DND-41 (cell line): ENCODE results near the gene TUBAL3.

Experiments used
- ATAC-seq: fragments of 200-7000 bp; cut with Tn5 transposase; 3 replicates; pipeline ENCODE4 v1.9.1; 2021; ENCODE audit warnings: low read depth; ENCODE audit not compliant: insufficient read depth
- DNase-seq: peaks from one replicate; pipeline ENCODE4 v3.0.0-alpha.2; 2020
- H2AFZ ChIP-seq: 2 replicates; pipeline ENCODE4 v1.6.0; 2012; ENCODE audit warnings: low read depth, low read length
- H3K27ac ChIP-seq: 2 replicates; pipeline ENCODE4 v1.5.1; 2012; ENCODE audit warnings: low read length, inconsistent platforms
- H3K27me3 ChIP-seq: fragments of 200-600 bp; sonication (generic); 2 replicates; pipeline ENCODE4 v1.6.0; 2012; ENCODE audit warnings: low read length, mild to moderate bottlenecking, inconsistent platforms; ENCODE audit not compliant: insufficient read depth, poor library complexity
- H3K36me3 ChIP-seq: 2 replicates; pipeline ENCODE4 v1.5.1; 2012; ENCODE audit warnings: low read length, inconsistent platforms; ENCODE audit not compliant: insufficient read depth
- H3K4me1 ChIP-seq: 2 replicates; pipeline ENCODE4 v1.5.1; 2012; ENCODE audit warnings: mild to moderate bottlenecking, low read length; ENCODE audit not compliant: insufficient read depth
- H3K4me2 ChIP-seq: 2 replicates; pipeline ENCODE4 v1.6.0; 2012; ENCODE audit warnings: mild to moderate bottlenecking, moderate library complexity, low read length, inconsistent platforms; ENCODE audit not compliant: insufficient read depth
- H3K4me3 ChIP-seq, 2 experiments: fragments of 200-600 bp in 1 of 2; shearing (Covaris generic) in 1 of 2; 2 replicates each; pipeline ENCODE4 v1.5.1; 2012 to 2016; ENCODE audit warnings: inconsistent platforms in 2 of 2, low read length in 2 of 2, mild to moderate bottlenecking in 2 of 2, low read depth in 1 of 2, moderate library complexity in 1 of 2
- H3K79me2 ChIP-seq: 2 replicates; pipeline ENCODE4 v1.6.0; 2012; ENCODE audit warnings: low read length, inconsistent platforms; ENCODE audit not compliant: insufficient read depth
- H3K9ac ChIP-seq: 2 replicates; pipeline ENCODE4 v1.6.0; 2012; ENCODE audit warnings: low read depth, mild to moderate bottlenecking, inconsistent platforms, low read length, moderate library complexity
- H3K9me3 ChIP-seq: 2 replicates; pipeline ENCODE4 v1.5.1; 2012; ENCODE audit warnings: low read length, moderate library complexity, mild to moderate bottlenecking, inconsistent platforms; ENCODE audit not compliant: insufficient read depth, severe bottlenecking
- H4K20me1 ChIP-seq: 2 replicates; pipeline ENCODE4 v1.6.0; 2012; ENCODE audit warnings: low read length; ENCODE audit not compliant: insufficient read depth
- EZH2 ChIP-seq: IDR thresholded peaks from 3 replicates; pipeline ENCODE4 v1.6.1; 2012; ENCODE audit warnings: borderline replicate concordance, low read depth, mild to moderate bottlenecking, moderate library complexity, low read length, inconsistent platforms; ENCODE audit not compliant: severe bottlenecking
- TF ChIP-seq, protein P1 (sequence below): IDR thresholded peaks from 2 replicates; pipeline ENCODE4 v1.5.1; 2012; ENCODE audit warnings: borderline replicate concordance, low read length, moderate library complexity, mild to moderate bottlenecking; ENCODE audit not compliant: poor library complexity, severe bottlenecking; ENCODE audit errors: extremely low read depth

The TUBAL3 gene

DNA sequence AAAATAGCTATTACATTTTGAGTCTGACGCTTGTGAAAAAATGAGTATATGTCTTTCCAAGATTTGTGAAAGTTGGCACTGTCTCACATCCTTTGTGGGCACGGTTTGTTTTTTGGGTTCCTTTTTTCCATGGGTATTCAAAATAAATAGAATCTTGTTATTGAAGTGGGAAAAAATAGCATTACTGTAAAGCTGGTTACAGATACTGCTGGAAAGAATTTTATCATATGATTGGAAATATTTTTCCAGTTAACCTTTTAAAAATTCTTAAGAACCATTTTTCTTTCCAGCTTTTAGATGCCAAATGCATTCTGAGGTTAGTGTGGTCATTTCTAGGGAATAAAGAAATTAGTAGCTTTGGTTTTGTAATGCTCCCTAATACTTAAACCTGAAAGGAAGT is 19.1 kb upstream of the TUBAL3 start:
- H3K36me3 ChIP-seq = peaks cover 17% of the 10 kb centered on the region
- ATAC-seq (no peak), DNase-seq (no peak)
- peaks cover 43% of the 10 kb centered on the region; the same call in 1 of the 2 replicates for H4K20me1 ChIP-seq
- H3K4me2 ChIP-seq = no peak overlapping the region
- no peak overlapping the region for H3K27ac ChIP-seq
- peaks cover 91% of the 10 kb centered on the region for H3K79me2 ChIP-seq
- TF ChIP-seq, protein P1, sequence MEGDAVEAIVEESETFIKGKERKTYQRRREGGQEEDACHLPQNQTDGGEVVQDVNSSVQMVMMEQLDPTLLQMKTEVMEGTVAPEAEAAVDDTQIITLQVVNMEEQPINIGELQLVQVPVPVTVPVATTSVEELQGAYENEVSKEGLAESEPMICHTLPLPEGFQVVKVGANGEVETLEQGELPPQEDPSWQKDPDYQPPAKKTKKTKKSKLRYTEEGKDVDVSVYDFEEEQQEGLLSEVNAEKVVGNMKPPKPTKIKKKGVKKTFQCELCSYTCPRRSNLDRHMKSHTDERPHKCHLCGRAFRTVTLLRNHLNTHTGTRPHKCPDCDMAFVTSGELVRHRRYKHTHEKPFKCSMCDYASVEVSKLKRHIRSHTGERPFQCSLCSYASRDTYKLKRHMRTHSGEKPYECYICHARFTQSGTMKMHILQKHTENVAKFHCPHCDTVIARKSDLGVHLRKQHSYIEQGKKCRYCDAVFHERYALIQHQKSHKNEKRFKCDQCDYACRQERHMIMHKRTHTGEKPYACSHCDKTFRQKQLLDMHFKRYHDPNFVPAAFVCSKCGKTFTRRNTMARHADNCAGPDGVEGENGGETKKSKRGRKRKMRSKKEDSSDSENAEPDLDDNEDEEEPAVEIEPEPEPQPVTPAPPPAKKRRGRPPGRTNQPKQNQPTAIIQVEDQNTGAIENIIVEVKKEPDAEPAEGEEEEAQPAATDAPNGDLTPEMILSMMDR = no peak
- TF ChIP-seq EZH2 = no peak
- peaks cover 3% of the 10 kb centered on the region for H3K9me3 ChIP-seq
- no peak overlapping the region for H2AFZ ChIP-seq
- H3K4me1 ChIP-seq = no peaks in the 10 kb centered on the region; the same call in 1 of the 2 replicates
- no peak overlapping the region for H3K9ac ChIP-seq
- H3K27me3 ChIP-seq = no peaks in the 10 kb centered on the region
- H3K4me3 ChIP-seq = no peak overlapping the region

DNA sequence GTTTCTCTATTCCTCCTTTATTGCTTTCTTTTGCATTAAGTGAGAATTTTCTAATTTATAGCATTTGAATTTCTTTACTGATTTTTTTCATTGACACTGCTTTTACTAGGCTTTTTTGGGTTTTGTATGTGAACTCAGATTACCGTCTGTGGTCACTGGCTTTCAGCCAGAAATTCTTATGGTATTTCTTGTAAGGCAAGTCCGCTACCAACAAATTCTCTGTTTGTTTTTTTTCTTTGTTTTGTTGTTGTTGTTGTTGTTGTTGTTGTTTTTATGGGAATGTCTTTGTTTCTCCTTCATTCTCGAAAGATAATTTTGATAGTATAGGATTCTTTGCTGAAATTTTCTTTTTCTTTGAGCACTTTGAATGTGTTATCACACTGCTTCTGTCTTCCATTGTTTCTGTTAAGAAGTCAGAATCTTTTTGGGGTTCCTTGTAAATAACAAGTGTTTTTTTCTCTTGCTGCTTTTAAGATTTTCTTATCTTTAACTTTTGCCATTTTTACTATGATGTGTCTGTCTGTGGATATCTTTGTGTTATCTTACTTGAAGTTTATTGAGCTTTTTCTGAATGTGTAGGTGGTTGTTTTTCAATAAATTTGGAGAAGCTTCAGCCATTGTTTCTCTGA is 15.0 kb upstream of the TUBAL3 start:
- DNase-seq (no peak), ATAC-seq (no peak)
- Histone ChIP-seq H4K20me1 (peaks cover 27% of the 10 kb centered on the region), H3K36me3 (peaks cover 10% of the 10 kb centered on the region), H3K27me3 (no peaks in the 10 kb centered on the region), H3K4me2 (no peak overlapping the region), H3K4me3 (no peak overlapping the region), H3K9me3 (peaks cover 8% of the 10 kb centered on the region), H3K4me1 (peaks cover 12% of the 10 kb centered on the region), H2AFZ (no peak overlapping the region), H3K9ac (no peak overlapping the region), H3K27ac (no peak overlapping the region), H3K79me2 (peaks cover 100% of the 10 kb centered on the region)
- no peak for TF ChIP-seq EZH2
- TF ChIP-seq, protein P1 = no peak

DNA sequence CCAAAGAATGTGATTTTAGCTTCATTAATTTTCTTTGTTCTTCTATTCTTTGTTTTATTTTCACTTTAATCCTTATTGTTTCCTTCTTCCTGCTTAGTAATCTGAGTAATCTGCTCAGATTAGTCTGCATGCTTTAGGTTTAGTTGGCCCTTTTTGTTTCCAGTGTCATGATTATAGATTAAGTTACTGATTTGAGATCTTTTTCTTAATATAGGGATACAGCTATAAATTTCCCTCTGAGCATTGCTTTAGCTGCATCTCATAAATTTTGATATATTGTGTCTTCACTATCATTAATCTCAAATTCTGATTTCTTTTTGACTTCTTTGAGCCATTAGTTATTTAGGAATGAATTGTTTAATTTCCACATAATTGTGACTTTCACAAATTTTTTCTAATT is 14.0 kb upstream of the TUBAL3 start:
- no peak overlapping the region for H3K4me2 ChIP-seq
- no peak overlapping the region for H3K9ac ChIP-seq
- ATAC-seq (no peak), DNase-seq (no peak)
- H3K4me3 ChIP-seq = no peak overlapping the region
- TF ChIP-seq, protein P1 = no peak
- H3K27me3 ChIP-seq = no peaks in the 10 kb centered on the region
- peaks cover 22% of the 10 kb centered on the region for H3K4me1 ChIP-seq
- peaks cover 8% of the 10 kb centered on the region for H3K9me3 ChIP-seq
- no peak overlapping the region for H3K27ac ChIP-seq
- peaks cover 30% of the 10 kb centered on the region for H4K20me1 ChIP-seq
- peaks cover 100% of the 10 kb centered on the region for H3K79me2 ChIP-seq
- peaks cover 10% of the 10 kb centered on the region for H3K36me3 ChIP-seq
- no peak overlapping the region for H2AFZ ChIP-seq
